ENCODE results near the gene EXOG. TPM values are rescaled to one million over a fixed set of nuclear protein-coding genes. Genes with fewer than 3 reads are reported as not detected.
A peak's percentile ranks its signal among the peaks of the same experiment; 100 is the strongest.
"Not testable (repeated sequence)": the region's sequence is repeated elsewhere in the genome, so short reads cannot be mapped to it uniquely, and the experiment has no call there.

Gene EXOG
- total RNA-seq, 6 experiments from 2014 or later: 2.7 to 5.3 (median 3.9) TPM

DNA sequence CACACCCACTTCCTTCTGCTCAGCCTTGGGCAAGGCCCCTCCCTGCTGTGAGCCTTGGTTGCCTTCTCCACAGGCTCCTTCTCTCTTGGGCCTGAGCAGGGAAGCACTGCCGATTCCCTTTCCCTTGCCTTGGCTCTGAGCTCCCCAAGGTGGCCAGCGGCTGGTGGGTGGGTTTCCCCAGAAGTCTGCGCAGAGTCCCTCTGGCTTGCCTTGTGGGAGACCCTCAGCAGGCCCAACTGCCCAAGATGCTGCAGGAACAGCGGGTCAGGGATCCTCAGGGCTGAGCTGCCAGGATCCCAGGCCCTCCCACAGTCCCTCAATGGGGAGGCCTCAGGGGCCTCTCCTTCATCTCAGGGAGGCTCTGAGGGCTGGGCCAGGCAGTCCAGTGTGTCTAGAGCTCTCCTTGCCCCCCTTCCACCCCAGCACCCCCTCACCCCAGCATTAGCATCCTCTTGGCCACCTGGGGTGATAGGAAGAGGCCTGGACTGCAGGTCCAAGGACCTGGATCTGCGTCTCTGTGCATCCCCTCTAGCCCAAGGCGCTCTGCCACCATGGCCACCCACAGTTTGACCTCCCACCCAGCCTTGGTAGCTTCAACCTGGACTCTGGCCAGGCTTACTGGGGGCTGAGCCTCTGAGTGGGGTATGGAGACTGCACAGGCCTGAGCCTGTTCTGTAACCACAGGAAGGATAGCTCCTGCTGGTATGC is 68.6 kb downstream of the EXOG start:
- WGBS (ENCODE audit: insufficient coverage, low coverage, low lambda C conversion rate, missing lambda C conversion rate): no CpG with 5 or more reads among the region's 6 CpGs
- no peaks in the 10 kb centered on the region for H3K27me3 ChIP-seq
- H3K4me1 ChIP-seq: no peaks in the 10 kb centered on the region
- no peaks in the 10 kb centered on the region for H3K36me3 ChIP-seq
- TF ChIP-seq, protein P1, sequence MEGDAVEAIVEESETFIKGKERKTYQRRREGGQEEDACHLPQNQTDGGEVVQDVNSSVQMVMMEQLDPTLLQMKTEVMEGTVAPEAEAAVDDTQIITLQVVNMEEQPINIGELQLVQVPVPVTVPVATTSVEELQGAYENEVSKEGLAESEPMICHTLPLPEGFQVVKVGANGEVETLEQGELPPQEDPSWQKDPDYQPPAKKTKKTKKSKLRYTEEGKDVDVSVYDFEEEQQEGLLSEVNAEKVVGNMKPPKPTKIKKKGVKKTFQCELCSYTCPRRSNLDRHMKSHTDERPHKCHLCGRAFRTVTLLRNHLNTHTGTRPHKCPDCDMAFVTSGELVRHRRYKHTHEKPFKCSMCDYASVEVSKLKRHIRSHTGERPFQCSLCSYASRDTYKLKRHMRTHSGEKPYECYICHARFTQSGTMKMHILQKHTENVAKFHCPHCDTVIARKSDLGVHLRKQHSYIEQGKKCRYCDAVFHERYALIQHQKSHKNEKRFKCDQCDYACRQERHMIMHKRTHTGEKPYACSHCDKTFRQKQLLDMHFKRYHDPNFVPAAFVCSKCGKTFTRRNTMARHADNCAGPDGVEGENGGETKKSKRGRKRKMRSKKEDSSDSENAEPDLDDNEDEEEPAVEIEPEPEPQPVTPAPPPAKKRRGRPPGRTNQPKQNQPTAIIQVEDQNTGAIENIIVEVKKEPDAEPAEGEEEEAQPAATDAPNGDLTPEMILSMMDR (IDR thresholded peaks at IDR 0.05): no peak
- TF ChIP-seq POLR2A (IDR thresholded peaks at IDR 0.05): no peak
- DNase-seq (peak in 1 of 3 donors; percentile 32), ATAC-seq (peak in 1 of 4 donors; percentile 6)
- no peak overlapping the region for H3K4me3 ChIP-seq
- no peak overlapping the region for H3K27ac ChIP-seq
- intact Hi-C loops (cut with DNase I): no loop called here
- no peaks in the 10 kb centered on the region for H3K9me3 ChIP-seq

DNA sequence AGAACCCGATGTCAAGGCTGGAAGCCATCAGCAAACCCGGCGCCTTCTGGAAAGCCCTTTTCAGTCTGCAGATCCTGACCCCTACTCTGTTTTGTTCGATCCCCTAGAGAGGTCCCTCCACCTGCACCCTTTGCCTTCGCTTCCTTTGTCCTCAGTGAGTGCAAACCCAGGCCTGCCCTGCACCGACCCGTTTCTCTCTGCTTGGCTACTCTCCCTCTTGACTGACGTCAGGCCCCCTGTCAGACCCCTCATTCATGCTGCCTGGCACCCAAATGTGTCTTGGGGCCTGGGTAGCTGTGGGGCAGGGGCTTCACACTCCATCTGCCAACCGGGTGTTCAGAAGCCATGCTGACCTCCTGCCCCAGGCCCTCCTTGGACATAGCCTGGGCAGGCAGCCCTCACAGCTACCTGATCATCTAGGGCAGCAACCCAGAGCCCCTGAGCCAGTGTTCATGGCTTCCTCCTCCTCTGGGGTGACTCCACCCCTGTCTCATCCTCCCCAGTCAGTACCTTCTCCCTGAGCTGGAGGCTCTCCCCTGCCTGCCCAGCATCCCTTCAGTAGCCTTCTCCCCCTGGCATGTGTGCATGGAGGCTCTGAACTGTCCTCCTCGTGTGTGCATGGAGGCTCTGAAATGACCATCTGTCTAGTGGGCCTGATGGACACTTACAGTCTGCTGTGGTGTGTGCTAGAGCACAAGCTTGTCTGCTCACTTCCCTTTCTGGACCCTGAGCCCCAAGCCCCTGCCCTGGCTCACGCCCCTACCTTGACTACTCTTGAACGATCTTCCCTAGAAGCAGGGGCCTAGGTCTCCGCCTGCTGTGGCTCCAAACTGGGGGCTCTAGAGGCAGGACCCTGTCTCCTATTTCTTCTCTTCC is 69.4 kb downstream of the EXOG start:
- Histone ChIP-seq H3K27ac (no peak overlapping the region), H3K9me3 (no peaks in the 10 kb centered on the region), H3K4me3 (no peak overlapping the region), H3K4me1 (no peaks in the 10 kb centered on the region), H3K36me3 (no peaks in the 10 kb centered on the region), H3K27me3 (no peaks in the 10 kb centered on the region)
- ATAC-seq (no peak), DNase-seq (peak in 1 of 3 donors; percentile 29)
- TF ChIP-seq, protein P1 (IDR thresholded peaks at IDR 0.05): no peak
- TF ChIP-seq POLR2A (IDR thresholded peaks at IDR 0.05): no peak
- intact Hi-C loops (cut with DNase I): no loop called here
- 88% methylated on average over 6 of the region's 13 CpGs for WGBS (ENCODE audit: insufficient coverage, low coverage, low lambda C conversion rate, missing lambda C conversion rate)

DNA sequence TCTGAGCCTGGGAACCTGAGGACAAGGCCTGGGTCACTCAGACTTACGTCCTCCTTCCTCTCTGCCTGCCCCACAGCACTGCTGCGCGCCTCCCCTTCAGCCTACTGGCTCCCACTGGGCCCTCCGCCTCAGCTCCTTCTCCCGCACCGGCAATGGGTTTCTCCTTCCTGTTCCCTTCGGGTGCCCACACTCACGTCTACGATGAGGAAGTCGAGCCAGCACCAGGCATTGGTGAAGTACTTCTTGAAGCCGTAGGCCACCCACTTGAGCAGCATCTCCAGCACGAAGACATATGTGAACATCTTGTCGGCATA is 70.0 kb downstream of the EXOG start:
- Histone ChIP-seq H3K27ac (no peak overlapping the region), H3K36me3 (no peaks in the 10 kb centered on the region), H3K27me3 (no peaks in the 10 kb centered on the region), H3K4me3 (no peak overlapping the region), H3K9me3 (no peaks in the 10 kb centered on the region), H3K4me1 (no peaks in the 10 kb centered on the region)
- ATAC-seq (no peak), DNase-seq (peak in 1 of 3 donors; percentile 29)
- TF ChIP-seq, protein P1 (IDR thresholded peaks at IDR 0.05): no peak
- TF ChIP-seq POLR2A (IDR thresholded peaks at IDR 0.05): no peak
- WGBS (ENCODE audit: insufficient coverage, low coverage, low lambda C conversion rate, missing lambda C conversion rate): 95% methylated on average over 10 of the region's 13 CpGs
- intact Hi-C loops (cut with DNase I): no loop called here

DNA sequence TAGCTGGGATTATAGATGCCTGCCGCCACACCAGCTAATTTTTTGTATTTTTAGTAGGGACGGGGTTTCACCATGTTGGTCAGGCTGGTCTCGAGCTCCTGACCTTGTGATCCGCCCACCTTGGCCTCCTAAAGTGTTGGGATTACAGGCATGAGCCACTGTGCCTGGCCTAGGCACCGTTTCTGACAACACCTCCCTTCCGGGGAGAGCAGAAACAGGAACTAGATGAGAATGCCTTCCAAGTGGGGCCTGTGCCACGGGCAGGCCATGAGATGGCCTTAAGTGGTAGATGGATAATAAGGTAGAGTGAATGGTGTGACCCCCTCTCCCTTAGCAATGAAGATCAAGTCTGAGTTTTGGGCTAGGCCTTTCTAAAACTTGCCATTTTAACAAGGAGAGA is 70.7 kb downstream of the EXOG start:
- DNase-seq; H3K9me3 ChIP-seq; ATAC-seq; H3K36me3 ChIP-seq; intact Hi-C loops (cut with DNase I); H3K4me1 ChIP-seq; H3K4me3 ChIP-seq; H3K27me3 ChIP-seq; H3K27ac ChIP-seq: not testable (repeated sequence)
- 69% methylated on average over 7 of the region's 7 CpGs for WGBS (ENCODE audit: insufficient coverage, low coverage, low lambda C conversion rate, missing lambda C conversion rate)

DNA sequence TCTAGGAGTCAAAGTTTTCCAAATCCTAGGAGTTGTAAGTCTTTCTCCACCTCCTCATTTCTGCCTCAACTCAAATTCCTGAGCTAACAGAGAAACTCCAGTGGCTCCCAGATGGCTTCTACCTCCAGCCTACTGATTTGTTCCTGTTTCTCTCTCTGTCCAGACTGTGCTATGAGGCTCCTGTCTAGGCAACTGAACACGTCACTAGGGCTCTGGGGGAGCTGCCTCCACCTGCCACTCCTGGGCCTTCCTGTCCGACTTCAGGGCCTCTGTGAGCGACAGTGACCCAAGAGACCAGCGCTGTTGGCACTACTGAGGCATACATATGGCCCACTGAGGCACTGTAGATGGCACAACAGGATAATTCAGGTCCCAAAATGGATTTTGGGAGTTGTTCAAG is 71.4 kb downstream of the EXOG start:
- whole genome bisulfite sequencing (ENCODE audit: insufficient coverage, low coverage, low lambda C conversion rate, missing lambda C conversion rate): 79% methylated on average over 4 of the region's 4 CpGs
- Histone ChIP-seq H3K9me3 (no peaks in the 10 kb centered on the region), H3K36me3 (no peaks in the 10 kb centered on the region), H3K27me3 (no peaks in the 10 kb centered on the region), H3K27ac (no peak overlapping the region), H3K4me3 (no peak overlapping the region), H3K4me1 (no peaks in the 10 kb centered on the region)
- intact Hi-C loops (cut with DNase I): no loop called here
- peak in 1 of 3 donors; percentile 33 for DNase-seq
- ATAC-seq: no peak
- TF ChIP-seq, protein P1 (IDR thresholded peaks at IDR 0.05): no peak
